ENCODE results near the gene RPUSD2. TPM values are rescaled to one million over a fixed set of nuclear protein-coding genes. Genes with fewer than 3 reads are reported as not detected.

The RPUSD2 gene
- total RNA-seq, 1 experiment from 2014 or later: 9.2 TPM

GRCh38 chr15:40595773-40596172, 26.7 kb downstream of the RPUSD2 start:
- no peak overlapping the region for H3K4me3 Mint-ChIP-seq (ENCODE audit: low read depth, unreplicated experiment)
- no peak for TF ChIP-seq CTCF (IDR thresholded peaks at IDR 0.05; ENCODE audit: unreplicated experiment)
- peaks cover 5% of the 10 kb centered on the region for H3K4me1 Mint-ChIP-seq (ENCODE audit: low read depth, unreplicated experiment)
- BruUV-seq (replicated peaks): no TSS peak
- no peaks in the 10 kb centered on the region for H3K9me3 Mint-ChIP-seq (ENCODE audit: low read depth, unreplicated experiment)
- CTCF ChIA-PET: no interaction called here
- intact Hi-C loops (cut with micrococcal nuclease; ENCODE audit: unreplicated experiment): no loop called here
- H3K27me3 Mint-ChIP-seq (ENCODE audit: unreplicated experiment): no peaks in the 10 kb centered on the region
- no peak for DNase-seq
- no peak overlapping the region for H3K27ac Mint-ChIP-seq (ENCODE audit: unreplicated experiment)
- peaks cover 14% of the 10 kb centered on the region for H3K36me3 Mint-ChIP-seq (ENCODE audit: insufficient read depth, unreplicated experiment)

- CTCF ChIA-PET: no interaction called here
- H3K4me1 Mint-ChIP-seq (ENCODE audit: low read depth, unreplicated experiment): no peaks in the 10 kb centered on the region
- H3K9me3 Mint-ChIP-seq (ENCODE audit: low read depth, unreplicated experiment): no peaks in the 10 kb centered on the region
- peaks cover 14% of the 10 kb centered on the region for H3K36me3 Mint-ChIP-seq (ENCODE audit: insufficient read depth, unreplicated experiment)
- intact Hi-C loops (cut with micrococcal nuclease; ENCODE audit: unreplicated experiment): no loop called here
- TF ChIP-seq CTCF (IDR thresholded peaks at IDR 0.05; ENCODE audit: unreplicated experiment): no peak
- BruUV-seq (replicated peaks): no TSS peak
- no peak overlapping the region for H3K4me3 Mint-ChIP-seq (ENCODE audit: low read depth, unreplicated experiment)
- H3K27me3 Mint-ChIP-seq (ENCODE audit: unreplicated experiment): no peaks in the 10 kb centered on the region
- no peak for DNase-seq
- H3K27ac Mint-ChIP-seq (ENCODE audit: unreplicated experiment): no peak overlapping the region
Observed at GRCh38 chr15:40597024-40597423, 27.9 kb downstream of the RPUSD2 start.

- H3K4me1 Mint-ChIP-seq (ENCODE audit: low read depth, unreplicated experiment): no peaks in the 10 kb centered on the region
- no peaks in the 10 kb centered on the region for H3K27me3 Mint-ChIP-seq (ENCODE audit: unreplicated experiment)
- intact Hi-C loops (cut with micrococcal nuclease; ENCODE audit: unreplicated experiment): no loop called here
- TF ChIP-seq CTCF (IDR thresholded peaks at IDR 0.05; ENCODE audit: unreplicated experiment): no peak
- no peaks in the 10 kb centered on the region for H3K9me3 Mint-ChIP-seq (ENCODE audit: low read depth, unreplicated experiment)
- no peak overlapping the region for H3K27ac Mint-ChIP-seq (ENCODE audit: unreplicated experiment)
- no peak for DNase-seq
- H3K36me3 Mint-ChIP-seq (ENCODE audit: insufficient read depth, unreplicated experiment): peaks cover 14% of the 10 kb centered on the region
- CTCF ChIA-PET: no interaction called here
- no peak overlapping the region for H3K4me3 Mint-ChIP-seq (ENCODE audit: low read depth, unreplicated experiment)
- no TSS peak for BruUV-seq (replicated peaks)
Observed at GRCh38 chr15:40598126-40598525, 29.0 kb downstream of the RPUSD2 start.

GRCh38 chr15:40598672-40599071, 29.6 kb downstream of the RPUSD2 start:
- CTCF ChIA-PET: interaction anchor here (0.6 kb wide), 1 partner anchor 313 kb away, joined by 3 read pairs; no protein-coding TSS in a partner anchor

More at GRCh38 chr15:40598672-40599071, 29.6 kb downstream of the RPUSD2 start:
- peaks cover 11% of the 10 kb centered on the region for H3K36me3 Mint-ChIP-seq (ENCODE audit: insufficient read depth, unreplicated experiment)
- no TSS peak for BruUV-seq (replicated peaks)
- no peak for DNase-seq
- intact Hi-C loops (cut with micrococcal nuclease; ENCODE audit: unreplicated experiment): no loop called here
- no peak for TF ChIP-seq CTCF (IDR thresholded peaks at IDR 0.05; ENCODE audit: unreplicated experiment)
- no peak overlapping the region for H3K4me3 Mint-ChIP-seq (ENCODE audit: low read depth, unreplicated experiment)
- no peaks in the 10 kb centered on the region for H3K27me3 Mint-ChIP-seq (ENCODE audit: unreplicated experiment)
- no peaks in the 10 kb centered on the region for H3K4me1 Mint-ChIP-seq (ENCODE audit: low read depth, unreplicated experiment)
- no peak overlapping the region for H3K27ac Mint-ChIP-seq (ENCODE audit: unreplicated experiment)
- no peaks in the 10 kb centered on the region for H3K9me3 Mint-ChIP-seq (ENCODE audit: low read depth, unreplicated experiment)
